Measurements from ENCODE around the gene NANS.
"Not testable (repeated sequence)": the region's sequence is repeated elsewhere in the genome, so short reads cannot be mapped to it uniquely, and the experiment has no call there.

NANS gene

DNA sequence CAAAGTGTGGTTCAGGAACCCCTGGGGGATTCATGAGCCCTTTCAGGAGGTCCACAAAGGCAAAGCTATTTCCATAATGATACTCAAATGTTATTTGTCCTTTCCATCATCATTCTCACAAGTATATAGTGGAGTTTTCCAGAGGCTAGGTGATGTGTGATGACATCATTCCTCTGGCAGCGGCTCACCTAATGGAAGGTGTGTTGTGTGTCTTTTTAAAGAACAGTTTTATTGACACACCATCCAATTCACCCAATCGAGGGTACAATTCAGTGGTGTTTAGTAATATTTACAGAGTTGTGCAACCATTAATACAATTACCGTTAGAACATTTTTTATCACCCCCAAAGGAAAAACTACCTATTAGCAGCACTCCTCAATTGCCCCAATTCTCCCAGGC is 9.7 kb downstream of the NANS start:
- H3K4me1 ChIP-seq: peaks cover 0 to 17% (median 8%) of the 10 kb centered on the region in 10 experiments; a peak in 9 of 20 replicates
- H4K20me1 ChIP-seq: peaks cover 0 to 71% (median 15%) of the 10 kb centered on the region in 11 experiments; a peak in 16 of 22 replicates
- H3K9ac ChIP-seq: no peak overlapping the region
- no peak for TF ChIP-seq Cebpa-rat (IDR thresholded peaks at IDR 0.05)
- no peak overlapping the region for H3K27ac ChIP-seq
- H3K27me3 ChIP-seq: no peaks in the 10 kb centered on the region
- no peak overlapping the region for H3K4me3 ChIP-seq
- peaks cover 49 to 99% (median 85%) of the 10 kb centered on the region in 11 experiments for H3K36me3 ChIP-seq
- no peaks in the 10 kb centered on the region for H3K9me3 ChIP-seq (replicated peaks in 1 of 11)
- peak overlapping the region in 5 of 11 experiments; percentile 10 to 48 (median 23); a peak in 8 of 22 replicates for H3K4me2 ChIP-seq

GRCh38 chr9:98067184-98067583 is 10.7 kb downstream of the NANS start:
- no peak overlapping the region for H3K4me2 ChIP-seq
- H3K27me3 ChIP-seq: no peaks in the 10 kb centered on the region
- no peaks in the 10 kb centered on the region for H3K9me3 ChIP-seq (replicated peaks in 1 of 11)
- H3K9ac ChIP-seq: no peak overlapping the region
- H3K27ac ChIP-seq: no peak overlapping the region
- H3K36me3 ChIP-seq: peaks cover 39 to 96% (median 83%) of the 10 kb centered on the region in 11 experiments
- H4K20me1 ChIP-seq: peaks cover 0 to 76% (median 23%) of the 10 kb centered on the region in 11 experiments; a peak in 18 of 22 replicates
- peaks cover 7 to 25% (median 12%) of the 10 kb centered on the region in 10 experiments; a peak in 18 of 20 replicates for H3K4me1 ChIP-seq
- no peak overlapping the region for H3K4me3 ChIP-seq
- TF ChIP-seq Cebpa-rat (IDR thresholded peaks at IDR 0.05): no peak

DNA sequence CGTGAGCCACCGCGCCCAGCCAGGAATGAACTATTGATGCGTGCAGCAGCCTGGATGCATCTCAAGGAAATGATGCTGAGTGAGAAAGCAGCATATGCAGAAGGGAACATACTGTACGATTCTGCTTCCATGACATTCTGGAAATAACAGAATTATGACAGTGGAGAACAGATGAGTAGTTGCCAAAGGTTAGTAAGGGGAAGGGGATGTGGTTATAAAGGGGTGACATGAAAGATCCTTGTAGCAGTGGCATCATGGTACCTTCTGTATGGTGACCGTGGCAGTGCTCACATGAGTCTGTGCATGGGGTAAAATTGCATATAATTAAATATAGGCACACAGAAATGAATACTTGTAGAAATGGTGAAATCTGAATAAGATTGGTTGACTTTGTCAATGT is 13.0 kb downstream of the NANS start:
- no peaks in the 10 kb centered on the region for H3K27me3 ChIP-seq

DNA sequence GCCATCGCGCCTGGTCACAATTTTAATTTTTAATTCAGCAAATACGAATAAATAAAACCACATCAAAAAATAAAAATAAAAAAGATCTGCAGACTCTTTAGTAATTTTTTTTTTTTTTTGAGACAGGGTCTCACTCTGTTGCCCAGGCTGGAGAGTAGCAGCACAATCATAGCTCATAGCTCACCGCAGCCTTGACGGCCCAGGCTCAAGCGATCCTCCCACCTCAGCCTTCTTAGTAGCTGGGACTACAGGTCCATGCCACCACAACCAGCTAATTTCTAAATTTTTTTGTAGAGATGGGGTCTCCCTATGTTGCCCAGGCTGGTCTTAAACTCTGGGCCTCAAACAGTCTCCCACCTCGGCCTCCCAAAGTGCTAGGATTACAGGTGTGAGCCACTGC is 14.2 kb downstream of the NANS start:
- no peak for TF ChIP-seq Cebpa-rat (IDR thresholded peaks at IDR 0.05)
- Histone ChIP-seq H3K9me3 (replicated peaks in 1 of 11) (no peaks in the 10 kb centered on the region), H3K4me3 (no peak overlapping the region), H3K9ac (no peak overlapping the region), H3K36me3 (peaks cover 9 to 67% (median 54%) of the 10 kb centered on the region in 11 experiments; a peak in 21 of 22 replicates), H3K27me3 (no peaks in the 10 kb centered on the region), H3K4me2 (no peak overlapping the region), H3K4me1 (peaks cover 26 to 40% (median 33%) of the 10 kb centered on the region in 10 experiments), H4K20me1 (peaks cover 0 to 80% (median 40%) of the 10 kb centered on the region in 11 experiments; a peak in 19 of 22 replicates), H3K27ac (no peak overlapping the region)

More for the DNA sequence above, 13.0 kb downstream of the NANS start:
- TF ChIP-seq Cebpa-rat (IDR thresholded peaks at IDR 0.05): no peak
- H3K4me3 ChIP-seq: no peak overlapping the region
- H3K4me1 ChIP-seq: peaks cover 14 to 33% (median 21%) of the 10 kb centered on the region in 10 experiments
- H3K4me2 ChIP-seq: no peak overlapping the region
- H3K9ac ChIP-seq: no peak overlapping the region
- H3K9me3 ChIP-seq (replicated peaks in 1 of 11): no peaks in the 10 kb centered on the region
- H3K27ac ChIP-seq: no peak overlapping the region
- peaks cover 16 to 78% (median 61%) of the 10 kb centered on the region in 11 experiments for H3K36me3 ChIP-seq
- H4K20me1 ChIP-seq: peaks cover 0 to 77% (median 40%) of the 10 kb centered on the region in 11 experiments; a peak in 19 of 22 replicates

DNA sequence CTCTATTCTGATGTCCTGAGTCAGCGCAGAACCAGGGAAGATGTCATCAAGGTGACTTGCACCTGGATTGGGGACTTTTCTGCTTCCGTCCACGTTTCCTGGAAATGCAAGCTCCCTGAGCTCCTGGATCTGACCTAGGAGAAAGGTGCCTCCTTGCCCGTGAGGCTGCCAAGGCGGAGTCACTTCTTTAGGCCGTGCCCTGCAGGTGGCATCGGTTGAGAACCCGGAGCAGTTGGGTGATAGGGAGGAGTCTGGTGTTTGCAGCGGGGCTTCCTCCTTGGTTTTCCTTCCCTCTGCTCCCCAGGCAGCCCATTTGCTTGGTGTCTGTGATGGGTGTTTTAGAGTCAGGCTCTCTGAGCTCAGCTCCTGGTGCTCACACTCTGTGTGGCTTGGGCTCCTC is 15.2 kb downstream of the NANS start:
- peaks cover 0 to 61% (median 47%) of the 10 kb centered on the region in 11 experiments; a peak in 19 of 22 replicates for H3K36me3 ChIP-seq
- peaks cover 0 to 89% (median 40%) of the 10 kb centered on the region in 11 experiments; a peak in 19 of 22 replicates for H4K20me1 ChIP-seq
- H3K4me1 ChIP-seq: peaks cover 24 to 38% (median 34%) of the 10 kb centered on the region in 10 experiments
- peak overlapping the region in 5 of 11 experiments; percentile 5 to 53 (median 32); a peak in 7 of 22 replicates for H3K4me2 ChIP-seq
- H3K4me3 ChIP-seq: no peak overlapping the region
- no peak overlapping the region for H3K9ac ChIP-seq
- no peak overlapping the region for H3K27ac ChIP-seq
- H3K9me3 ChIP-seq (replicated peaks in 1 of 11): no peaks in the 10 kb centered on the region
- no peak for TF ChIP-seq Cebpa-rat (IDR thresholded peaks at IDR 0.05)
- H3K27me3 ChIP-seq: no peaks in the 10 kb centered on the region

GRCh38 chr9:98074115-98074990 is 17.8 kb downstream of the NANS start:
- no peaks in the 10 kb centered on the region for H3K9me3 ChIP-seq (replicated peaks in 1 of 11)
- H3K36me3 ChIP-seq: peaks cover 23 to 61% (median 48%) of the 10 kb centered on the region in 11 experiments
- peak overlapping the region; percentile 35 to 58 (median 55); a peak in 21 of 22 replicates for H3K4me2 ChIP-seq
- H3K4me3 ChIP-seq: no peak overlapping the region
- peaks cover 24 to 38% (median 32%) of the 10 kb centered on the region in 10 experiments for H3K4me1 ChIP-seq
- peak overlapping the region in 3 of 11 experiments; percentile 6 to 37 (median 11); a peak in 3 of 22 replicates for H3K27ac ChIP-seq
- peaks cover 0 to 71% (median 34%) of the 10 kb centered on the region in 11 experiments; a peak in 19 of 22 replicates for H4K20me1 ChIP-seq
- no peaks in the 10 kb centered on the region for H3K27me3 ChIP-seq
- H3K9ac ChIP-seq: peak overlapping the region in 9 of 11 experiments; percentile 4 to 46 (median 23); a peak in 12 of 22 replicates
- no peak for TF ChIP-seq Cebpa-rat (IDR thresholded peaks at IDR 0.05)

DNA sequence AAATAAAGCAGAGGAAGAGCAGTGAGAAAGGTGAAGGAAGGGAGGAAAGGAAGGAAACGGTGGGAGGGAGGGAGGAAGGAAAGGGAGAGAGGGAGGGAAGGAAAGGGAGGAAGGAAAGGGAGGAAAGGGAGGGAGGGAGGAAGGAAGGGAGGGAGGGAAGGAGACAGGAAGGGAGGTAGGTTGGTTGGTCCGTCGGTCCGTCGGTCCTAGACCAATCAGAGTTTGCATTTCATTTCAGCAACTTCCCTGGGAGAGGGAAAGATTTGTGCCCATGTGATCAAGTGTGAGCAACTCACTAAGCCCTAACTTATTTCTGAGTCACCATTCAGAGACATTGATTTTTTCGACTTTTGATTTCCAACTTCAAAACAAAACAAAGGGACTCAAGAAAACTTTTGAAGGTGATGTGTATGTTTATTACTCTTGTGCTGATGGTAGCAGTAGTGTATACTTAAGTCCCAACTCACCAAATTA is 18.8 kb downstream of the NANS start:
- H3K4me2 ChIP-seq: peak overlapping the region; percentile 35 to 58 (median 55); a peak in 19 of 22 replicates
- no peaks in the 10 kb centered on the region for H3K9me3 ChIP-seq (replicated peaks in 1 of 11)
- no peaks in the 10 kb centered on the region for H3K27me3 ChIP-seq
- no peak for TF ChIP-seq Cebpa-rat (IDR thresholded peaks at IDR 0.05)
- peaks cover 33 to 62% (median 48%) of the 10 kb centered on the region in 11 experiments for H3K36me3 ChIP-seq
- H3K27ac ChIP-seq: peak overlapping the region in 2 of 11 experiments; percentile 6 to 11; a peak in 3 of 22 replicates
- peak overlapping the region in 2 of 11 experiments; percentile 21 to 28; a peak in 1 of 22 replicates for H3K9ac ChIP-seq
- H4K20me1 ChIP-seq: peaks cover 0 to 64% (median 32%) of the 10 kb centered on the region in 11 experiments; a peak in 18 of 22 replicates
- peaks cover 24 to 39% (median 32%) of the 10 kb centered on the region in 10 experiments for H3K4me1 ChIP-seq
- H3K4me3 ChIP-seq: no peak overlapping the region

- H3K9ac ChIP-seq; H3K9me3 ChIP-seq (replicated peaks in 1 of 11); H3K4me2 ChIP-seq; H3K27ac ChIP-seq; H3K4me3 ChIP-seq; H3K27me3 ChIP-seq: not testable (repeated sequence)
- peaks cover 24 to 47% (median 35%) of the 10 kb centered on the region in 10 experiments for H3K4me1 ChIP-seq
- H4K20me1 ChIP-seq: peaks cover 0 to 55% (median 25%) of the 10 kb centered on the region in 11 experiments; a peak in 18 of 22 replicates
- H3K36me3 ChIP-seq: peaks cover 45 to 68% (median 50%) of the 10 kb centered on the region in 11 experiments
Measured at GRCh38 chr9:98076514-98076890, 20.0 kb downstream of the NANS start.

DNA sequence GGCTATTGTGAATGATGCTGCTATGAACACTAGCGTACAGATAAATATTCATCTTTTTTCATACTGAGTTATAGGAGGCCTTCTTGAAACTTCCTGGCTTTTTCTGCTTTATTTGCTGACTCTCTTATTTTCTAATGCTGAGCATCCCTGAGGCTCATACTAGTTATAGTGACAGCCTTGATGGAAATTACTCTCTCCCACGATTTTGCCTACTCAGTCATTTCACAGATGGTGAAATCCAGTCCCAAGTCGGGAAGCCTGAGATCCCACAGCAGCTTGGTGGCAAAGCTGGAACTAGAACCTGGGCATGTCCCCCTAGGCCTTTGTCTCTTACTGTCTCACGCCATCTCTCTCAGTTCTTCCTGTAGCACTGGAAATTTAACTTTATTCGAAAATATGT is 22.4 kb downstream of the NANS start:
- no peak overlapping the region for H3K4me2 ChIP-seq
- H3K4me3 ChIP-seq: no peak overlapping the region
- peaks cover 16 to 58% (median 29%) of the 10 kb centered on the region in 10 experiments for H3K4me1 ChIP-seq
- H3K27me3 ChIP-seq: no peaks in the 10 kb centered on the region
- peaks cover 0 to 35% (median 3%) of the 10 kb centered on the region in 11 experiments; a peak in 9 of 22 replicates for H4K20me1 ChIP-seq
- no peaks in the 10 kb centered on the region for H3K9me3 ChIP-seq (replicated peaks in 1 of 11)
- H3K9ac ChIP-seq: peak overlapping the region in 1 of 11 experiments; percentile 32; a peak in 1 of 22 replicates
- no peak overlapping the region for H3K27ac ChIP-seq
- H3K36me3 ChIP-seq: peaks cover 69 to 76% (median 73%) of the 10 kb centered on the region in 11 experiments
- no peak for TF ChIP-seq Cebpa-rat (IDR thresholded peaks at IDR 0.05)

Data from BLaER1 treated with 17β-estradiol and CSF1 and Interleukin-3, amounts not matched to agents 10 nM and 100 nM (cell line).